ENCODE measurements around the gene LZTR1.
"Not testable (repeated sequence)": the region's sequence is repeated elsewhere in the genome, so short reads cannot be mapped to it uniquely, and the experiment has no call there.

LZTR1 gene

GRCh38 chr22:20940186-20940651 lies 41.9 kb upstream of the LZTR1 start:
- no peaks in the 10 kb centered on the region for H3K9me2 ChIP-seq (replicated peaks; ENCODE audit: low read depth, low read length)
- TF ChIP-seq, protein P1, sequence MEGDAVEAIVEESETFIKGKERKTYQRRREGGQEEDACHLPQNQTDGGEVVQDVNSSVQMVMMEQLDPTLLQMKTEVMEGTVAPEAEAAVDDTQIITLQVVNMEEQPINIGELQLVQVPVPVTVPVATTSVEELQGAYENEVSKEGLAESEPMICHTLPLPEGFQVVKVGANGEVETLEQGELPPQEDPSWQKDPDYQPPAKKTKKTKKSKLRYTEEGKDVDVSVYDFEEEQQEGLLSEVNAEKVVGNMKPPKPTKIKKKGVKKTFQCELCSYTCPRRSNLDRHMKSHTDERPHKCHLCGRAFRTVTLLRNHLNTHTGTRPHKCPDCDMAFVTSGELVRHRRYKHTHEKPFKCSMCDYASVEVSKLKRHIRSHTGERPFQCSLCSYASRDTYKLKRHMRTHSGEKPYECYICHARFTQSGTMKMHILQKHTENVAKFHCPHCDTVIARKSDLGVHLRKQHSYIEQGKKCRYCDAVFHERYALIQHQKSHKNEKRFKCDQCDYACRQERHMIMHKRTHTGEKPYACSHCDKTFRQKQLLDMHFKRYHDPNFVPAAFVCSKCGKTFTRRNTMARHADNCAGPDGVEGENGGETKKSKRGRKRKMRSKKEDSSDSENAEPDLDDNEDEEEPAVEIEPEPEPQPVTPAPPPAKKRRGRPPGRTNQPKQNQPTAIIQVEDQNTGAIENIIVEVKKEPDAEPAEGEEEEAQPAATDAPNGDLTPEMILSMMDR (conservative IDR thresholded peaks at IDR 0.05; ENCODE audit: low read length) = no peak
- no peak for TF ChIP-seq EZH2phosphoT487 (IDR thresholded peaks at IDR 0.05; ENCODE audit: borderline replicate concordance)

GRCh38 chr22:20940904-20941385 lies 41.2 kb upstream of the LZTR1 start:
- H4K20me1 ChIP-seq (ENCODE audit: insufficient read depth, low read length, poor library complexity, severe bottlenecking) = peaks cover 91% of the 10 kb centered on the region

More at GRCh38 chr22:20940186-20940651, 41.9 kb upstream of the LZTR1 start:
- Histone ChIP-seq H3K4me3 (ENCODE audit: low read length, poor library complexity, severe bottlenecking) (no peak overlapping the region), H3K4me1 (ENCODE audit: insufficient read depth, low read length, poor library complexity, severe bottlenecking) (peaks cover 5% of the 10 kb centered on the region), H3K27me3 (ENCODE audit: insufficient read depth, low read length, poor library complexity, severe bottlenecking) (no peaks in the 10 kb centered on the region), H3F3A (ENCODE audit: low read depth) (no peaks in the 10 kb centered on the region), H3K79me2 (ENCODE audit: insufficient read depth, low read length) (peaks cover 98% of the 10 kb centered on the region), H2AFZ (ENCODE audit: low read length) (no peak overlapping the region), H3K4me2 (ENCODE audit: low read depth, low read length, poor library complexity, severe bottlenecking) (no peak overlapping the region), H3K9me3 (ENCODE audit: insufficient read depth, low read depth, low read length) (no peaks in the 10 kb centered on the region), H3K36me3 (ENCODE audit: insufficient read depth, low read length) (peaks cover 74% of the 10 kb centered on the region), H4K20me1 (ENCODE audit: insufficient read depth, low read length, poor library complexity, severe bottlenecking) (peaks cover 91% of the 10 kb centered on the region), H3K9ac (ENCODE audit: low read depth, low read length, poor library complexity, severe bottlenecking) (no peak overlapping the region)

DNA sequence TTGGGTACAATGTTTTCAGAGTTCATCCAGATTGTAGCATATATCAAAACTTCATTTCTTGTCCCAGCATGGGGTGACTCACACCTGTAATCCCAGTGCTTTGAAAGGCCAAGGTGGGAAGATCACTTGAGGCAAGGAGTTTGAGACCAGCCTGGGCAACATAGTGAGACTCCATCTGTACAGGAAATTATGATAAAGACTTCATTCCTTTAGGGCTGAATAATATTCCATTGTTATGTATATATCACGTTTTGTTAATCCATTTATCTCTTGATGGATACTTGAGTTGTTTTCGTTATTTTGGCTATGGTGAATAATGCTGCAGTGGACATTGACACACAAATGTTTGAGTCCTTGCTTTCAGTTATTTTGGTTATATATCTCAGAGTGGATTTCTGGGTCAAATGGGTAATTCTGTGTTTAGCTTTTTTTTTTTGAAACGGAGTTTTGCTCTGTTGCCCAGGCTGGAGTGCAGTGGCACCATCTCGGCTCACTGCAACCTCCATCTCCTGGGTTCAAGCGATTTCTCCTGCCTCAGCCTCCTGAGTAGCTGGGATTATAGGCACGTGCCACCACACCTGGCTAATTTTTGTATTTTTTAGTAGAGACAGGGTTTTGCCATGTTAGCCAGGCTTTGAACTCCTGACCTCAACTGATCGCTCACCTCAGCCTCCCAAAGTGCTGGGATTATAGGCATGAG lies 39.7 kb upstream of the LZTR1 start:
- not testable (repeated sequence) for H3K9me3 ChIP-seq (ENCODE audit: insufficient read depth, low read depth, low read length); H2AFZ ChIP-seq (ENCODE audit: low read length); H3K27me3 ChIP-seq (ENCODE audit: insufficient read depth, low read length, poor library complexity, severe bottlenecking); H3F3A ChIP-seq (ENCODE audit: low read depth); H3K4me1 ChIP-seq (ENCODE audit: insufficient read depth, low read length, poor library complexity, severe bottlenecking); H3K9ac ChIP-seq (ENCODE audit: low read depth, low read length, poor library complexity, severe bottlenecking); H3K4me2 ChIP-seq (ENCODE audit: low read depth, low read length, poor library complexity, severe bottlenecking); H3K9me2 ChIP-seq (replicated peaks; ENCODE audit: low read depth, low read length); H3K4me3 ChIP-seq (ENCODE audit: low read length, poor library complexity, severe bottlenecking)
- Histone ChIP-seq H3K79me2 (ENCODE audit: insufficient read depth, low read length) (peaks cover 98% of the 10 kb centered on the region), H3K36me3 (ENCODE audit: insufficient read depth, low read length) (peaks cover 74% of the 10 kb centered on the region; the same call in 1 of the 2 replicates), H4K20me1 (ENCODE audit: insufficient read depth, low read length, poor library complexity, severe bottlenecking) (peaks cover 91% of the 10 kb centered on the region)

More at GRCh38 chr22:20940904-20941385, 41.2 kb upstream of the LZTR1 start:
- Histone ChIP-seq H3K9me3 (ENCODE audit: insufficient read depth, low read depth, low read length) (no peaks in the 10 kb centered on the region), H3K9me2 (replicated peaks; ENCODE audit: low read depth, low read length) (no peaks in the 10 kb centered on the region), H2AFZ (ENCODE audit: low read length) (no peak overlapping the region), H3K4me2 (ENCODE audit: low read depth, low read length, poor library complexity, severe bottlenecking) (no peak overlapping the region), H3K36me3 (ENCODE audit: insufficient read depth, low read length) (peaks cover 74% of the 10 kb centered on the region), H3K79me2 (ENCODE audit: insufficient read depth, low read length) (peaks cover 98% of the 10 kb centered on the region), H3K9ac (ENCODE audit: low read depth, low read length, poor library complexity, severe bottlenecking) (no peak overlapping the region), H3F3A (ENCODE audit: low read depth) (no peaks in the 10 kb centered on the region), H3K4me3 (ENCODE audit: low read length, poor library complexity, severe bottlenecking) (no peak overlapping the region), H3K27me3 (ENCODE audit: insufficient read depth, low read length, poor library complexity, severe bottlenecking) (no peaks in the 10 kb centered on the region), H3K4me1 (ENCODE audit: insufficient read depth, low read length, poor library complexity, severe bottlenecking) (peaks cover 9% of the 10 kb centered on the region)
- TF ChIP-seq, protein P1 (conservative IDR thresholded peaks at IDR 0.05; ENCODE audit: low read length) = no peak
- no peak for TF ChIP-seq EZH2phosphoT487 (IDR thresholded peaks at IDR 0.05; ENCODE audit: borderline replicate concordance)
